ENCODE results near the gene PFKL.
"Not testable (repeated sequence)": the region's sequence is repeated elsewhere in the genome, so short reads cannot be mapped to it uniquely, and the experiment has no call there.

Gene PFKL

GRCh38 chr21:44273046-44273445 is 26.8 kb upstream of the PFKL start:
- TF ChIP-seq TAF1 (IDR thresholded peaks at IDR 0.05; ENCODE audit: low read depth, low read length) (no peak), POU2F2 (IDR thresholded peaks at IDR 0.05; ENCODE audit: low read depth, low read length) (no peak), PAX5 (IDR thresholded peaks at IDR 0.05; ENCODE audit: insufficient read depth, low read length, severe bottlenecking) (no peak), POLR2A (IDR thresholded peaks at IDR 0.05; ENCODE audit: low read depth, low read length) (no peak), POLR2AphosphoS5 (IDR thresholded peaks at IDR 0.05; ENCODE audit: low read depth, low read length) (no peak), SPI1 (IDR thresholded peaks at IDR 0.05; ENCODE audit: low read depth, low read length) (no peak)
- no peak for FAIRE-seq
- no peak for DNase-seq (ENCODE audit: insufficient read length, low spot score)

GRCh38 chr21:44275041-44275440 is 24.8 kb upstream of the PFKL start:
- TF ChIP-seq SPI1 (IDR thresholded peaks at IDR 0.05; ENCODE audit: low read depth, low read length) (no peak), TAF1 (IDR thresholded peaks at IDR 0.05; ENCODE audit: low read depth, low read length) (no peak), PAX5 (IDR thresholded peaks at IDR 0.05; ENCODE audit: insufficient read depth, low read length, severe bottlenecking) (no peak), POLR2A (IDR thresholded peaks at IDR 0.05; ENCODE audit: low read depth, low read length) (no peak), POU2F2 (IDR thresholded peaks at IDR 0.05; ENCODE audit: low read depth, low read length) (no peak), POLR2AphosphoS5 (IDR thresholded peaks at IDR 0.05; ENCODE audit: low read depth, low read length) (no peak)
- no peak for FAIRE-seq
- DNase-seq (ENCODE audit: insufficient read length, low spot score), result no peak

GRCh38 chr21:44279354-44280260 is 20.2 kb upstream of the PFKL start:
- FAIRE-seq (no peak), DNase-seq (ENCODE audit: insufficient read length, low spot score) (no peak)
- TF ChIP-seq POLR2A (IDR thresholded peaks at IDR 0.05; ENCODE audit: low read depth, low read length), result no peak
- no peak for TF ChIP-seq TAF1 (IDR thresholded peaks at IDR 0.05; ENCODE audit: low read depth, low read length)
- TF ChIP-seq POLR2AphosphoS5 (IDR thresholded peaks at IDR 0.05; ENCODE audit: low read depth, low read length), result no peak
- TF ChIP-seq PAX5 (IDR thresholded peaks at IDR 0.05; ENCODE audit: insufficient read depth, low read length, severe bottlenecking), result no peak
- TF ChIP-seq POU2F2 (IDR thresholded peaks at IDR 0.05; ENCODE audit: low read depth, low read length), result no peak
- TF ChIP-seq SPI1 (IDR thresholded peaks at IDR 0.05; ENCODE audit: low read depth, low read length), result no peak

- DNase-seq (ENCODE audit: insufficient read length, low spot score) (no peak), FAIRE-seq (no peak)
- TF ChIP-seq SPI1 (IDR thresholded peaks at IDR 0.05; ENCODE audit: low read depth, low read length), result no peak
- TF ChIP-seq TAF1 (IDR thresholded peaks at IDR 0.05; ENCODE audit: low read depth, low read length), result no peak
- no peak for TF ChIP-seq PAX5 (IDR thresholded peaks at IDR 0.05; ENCODE audit: insufficient read depth, low read length, severe bottlenecking)
- no peak for TF ChIP-seq POLR2A (IDR thresholded peaks at IDR 0.05; ENCODE audit: low read depth, low read length)
- no peak for TF ChIP-seq POU2F2 (IDR thresholded peaks at IDR 0.05; ENCODE audit: low read depth, low read length)
- no peak for TF ChIP-seq POLR2AphosphoS5 (IDR thresholded peaks at IDR 0.05; ENCODE audit: low read depth, low read length)
Observed at GRCh38 chr21:44281801-44282200, 18.1 kb upstream of the PFKL start.

DNA sequence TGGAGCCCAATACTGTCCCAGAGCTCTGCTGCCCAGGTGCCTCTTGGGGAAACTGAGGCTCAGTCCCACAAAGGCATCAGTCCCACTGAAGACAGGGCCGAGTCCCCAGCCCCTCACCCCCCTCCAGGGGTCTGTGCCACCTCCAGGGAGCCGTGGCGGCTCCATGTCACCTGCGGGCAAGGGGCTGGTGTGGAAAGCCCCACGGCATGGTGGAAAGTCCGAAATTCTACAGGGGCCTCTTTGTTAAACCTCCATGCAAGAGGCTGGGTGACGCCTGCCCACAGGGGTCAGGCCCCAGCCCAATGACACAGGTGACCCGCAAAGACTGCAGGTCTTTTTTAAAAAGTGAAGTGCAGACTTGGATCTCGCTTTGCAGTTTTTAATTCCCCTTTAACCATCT is 17.5 kb upstream of the PFKL start:
- FAIRE-seq (no peak), DNase-seq (ENCODE audit: insufficient read length, low spot score) (no peak)
- TF ChIP-seq POLR2A (IDR thresholded peaks at IDR 0.05; ENCODE audit: low read depth, low read length) (no peak), POLR2AphosphoS5 (IDR thresholded peaks at IDR 0.05; ENCODE audit: low read depth, low read length) (no peak), TAF1 (IDR thresholded peaks at IDR 0.05; ENCODE audit: low read depth, low read length) (no peak), POU2F2 (IDR thresholded peaks at IDR 0.05; ENCODE audit: low read depth, low read length) (no peak), SPI1 (IDR thresholded peaks at IDR 0.05; ENCODE audit: low read depth, low read length) (no peak), PAX5 (IDR thresholded peaks at IDR 0.05; ENCODE audit: insufficient read depth, low read length, severe bottlenecking) (no peak)

DNA sequence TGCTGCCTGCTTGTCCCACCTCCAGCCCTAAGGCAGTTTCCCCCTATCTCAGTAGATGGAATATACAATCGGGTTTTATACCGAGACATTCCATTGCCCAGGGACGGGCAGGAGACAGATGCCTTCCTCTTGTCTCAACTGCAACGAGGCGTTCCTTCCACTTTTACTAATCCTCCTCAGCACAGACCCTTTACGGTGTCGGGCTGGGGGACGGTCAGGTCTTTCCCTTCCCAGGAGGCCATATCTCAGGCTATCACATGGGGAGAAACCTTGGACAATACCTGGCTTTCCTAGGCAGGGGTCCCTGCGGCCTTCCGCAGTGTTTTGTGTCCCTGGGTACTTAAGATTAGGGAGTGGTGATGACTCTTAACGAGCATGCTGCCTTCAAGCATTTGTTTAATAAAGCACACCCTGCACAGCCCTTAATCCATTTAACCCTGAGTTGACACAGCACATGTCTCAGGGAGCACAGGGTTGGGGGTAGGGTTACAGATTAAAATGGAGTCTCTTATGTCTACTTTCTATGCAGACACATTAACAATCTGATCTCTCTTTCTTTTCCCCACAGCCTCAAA is 16.6 kb upstream of the PFKL start:
- DNase-seq (ENCODE audit: insufficient read length, low spot score); FAIRE-seq: not testable (repeated sequence)

- FAIRE-seq (no peak), DNase-seq (ENCODE audit: insufficient read length, low spot score) (no peak)
- TF ChIP-seq TAF1 (IDR thresholded peaks at IDR 0.05; ENCODE audit: low read depth, low read length) (no peak), POLR2AphosphoS5 (IDR thresholded peaks at IDR 0.05; ENCODE audit: low read depth, low read length) (no peak), SPI1 (IDR thresholded peaks at IDR 0.05; ENCODE audit: low read depth, low read length) (no peak), POU2F2 (IDR thresholded peaks at IDR 0.05; ENCODE audit: low read depth, low read length) (no peak)
Observed at GRCh38 chr21:44283948-44284347, 15.9 kb upstream of the PFKL start.

- no peak for DNase-seq (ENCODE audit: insufficient read length, low spot score)
- FAIRE-seq, result no peak
Observed at GRCh38 chr21:44285138-44285992, 14.5 kb upstream of the PFKL start, which contains the start of gene AIRE. Gene AIRE (plus strand): TSS chr21:44285876. CDS start chr21:44286007, 131 bp downstream.

GRCh38 chr21:44286086-44286715 is 13.7 kb upstream of the PFKL start:
- TF ChIP-seq POLR2AphosphoS5 (IDR thresholded peaks at IDR 0.05; ENCODE audit: low read depth, low read length), result no peak
- no peak for TF ChIP-seq TAF1 (IDR thresholded peaks at IDR 0.05; ENCODE audit: low read depth, low read length)
- TF ChIP-seq POU2F2 (IDR thresholded peaks at IDR 0.05; ENCODE audit: low read depth, low read length), result no peak
- TF ChIP-seq SPI1 (IDR thresholded peaks at IDR 0.05; ENCODE audit: low read depth, low read length), result no peak
- no peak for TF ChIP-seq POLR2A (IDR thresholded peaks at IDR 0.05; ENCODE audit: low read depth, low read length)
- TF ChIP-seq PAX5 (IDR thresholded peaks at IDR 0.05; ENCODE audit: insufficient read depth, low read length, severe bottlenecking), result no peak
- no peak for DNase-seq (ENCODE audit: insufficient read length, low spot score)

More at GRCh38 chr21:44285138-44285992, 14.5 kb upstream of the PFKL start, which contains the start of gene AIRE:
- TF ChIP-seq PAX5 (IDR thresholded peaks at IDR 0.05; ENCODE audit: insufficient read depth, low read length, severe bottlenecking) (no peak), POU2F2 (IDR thresholded peaks at IDR 0.05; ENCODE audit: low read depth, low read length) (no peak), POLR2A (IDR thresholded peaks at IDR 0.05; ENCODE audit: low read depth, low read length) (no peak), SPI1 (IDR thresholded peaks at IDR 0.05; ENCODE audit: low read depth, low read length) (no peak), POLR2AphosphoS5 (IDR thresholded peaks at IDR 0.05; ENCODE audit: low read depth, low read length) (no peak), TAF1 (IDR thresholded peaks at IDR 0.05; ENCODE audit: low read depth, low read length) (no peak)

More at GRCh38 chr21:44286086-44286715, 13.7 kb upstream of the PFKL start:
- no peak for FAIRE-seq

All from GM12891 (cell line).